OCI-M2 (cell line): ENCODE measurements around the gene ATP9A.
"Not testable (repeated sequence)": the region's sequence is repeated elsewhere in the genome, so short reads cannot be mapped to it uniquely, and the experiment has no call there.

Experiments used
- DNase-seq: peaks from one replicate; lab custom pipeline; 2025; ENCODE audit not compliant: unreplicated experiment; lab: John Stamatoyannopoulos, UW

ATP9A gene

GRCh38 chr20:51767867-51768758 lies at the start of gene ATP9A:
Gene ATP9A, minus strand, starts transcription at chr20:51768390. Its CDS starts 21 bp downstream, at chr20:51768369.
- no peak for DNase-seq

GRCh38 chr20:51816856-51817255 lies 48.7 kb upstream of the ATP9A start:
- not testable (repeated sequence) for DNase-seq

- DNase-seq = no peak
Observed at GRCh38 chr20:51815383-51816076, 47.3 kb upstream of the ATP9A start.

GRCh38 chr20:51812861-51813260 lies 44.7 kb upstream of the ATP9A start:
- DNase-seq = no peak

GRCh38 chr20:51811514-51812128 lies 43.4 kb upstream of the ATP9A start:
- no peak for DNase-seq

GRCh38 chr20:51811042-51811355 lies 42.8 kb upstream of the ATP9A start:
- no peak for DNase-seq

GRCh38 chr20:51810155-51811041 lies 42.2 kb upstream of the ATP9A start:
- DNase-seq = no peak

- no peak for DNase-seq
Observed at GRCh38 chr20:51807720-51808250, 39.6 kb upstream of the ATP9A start.

- no peak for DNase-seq
Observed at GRCh38 chr20:51804754-51805153, 36.6 kb upstream of the ATP9A start.

- no peak for DNase-seq
Observed at GRCh38 chr20:51803148-51803854, 35.1 kb upstream of the ATP9A start.

GRCh38 chr20:51802170-51802751 lies 34.1 kb upstream of the ATP9A start, which contains the start of gene SALL4:
Gene SALL4, minus strand, starts transcription at chr20:51802521. Its CDS starts 113 bp downstream, at chr20:51802408.
- no peak for DNase-seq

- no peak for DNase-seq
Observed at GRCh38 chr20:51801823-51802123, 33.6 kb upstream of the ATP9A start.

GRCh38 chr20:51801122-51801822 lies 33.1 kb upstream of the ATP9A start:
- no peak for DNase-seq

GRCh38 chr20:51800872-51801121 lies 32.6 kb upstream of the ATP9A start:
- no peak for DNase-seq

GRCh38 chr20:51800060-51800871 lies 32.1 kb upstream of the ATP9A start:
- DNase-seq = no peak

GRCh38 chr20:51799401-51799860 lies 31.2 kb upstream of the ATP9A start:
- no peak for DNase-seq

- DNase-seq = no peak
Observed at GRCh38 chr20:51797357-51798025, 29.3 kb upstream of the ATP9A start.

- DNase-seq = no peak
Observed at GRCh38 chr20:51796340-51796739, 28.1 kb upstream of the ATP9A start.
